ENCODE results near the gene CACNG7. TPM values are rescaled to one million over a fixed set of nuclear protein-coding genes. Genes with fewer than 3 reads are reported as not detected.

The CACNG7 gene
- total and polyA plus RNA-seq, 2 donors (not counting 3 experiments of a cell fraction or from before 2014, with no cell fraction given): 0.92 to 1.3 TPM

GRCh38 chr19:53894707-53895106, 14.4 kb upstream of the CACNG7 start:
- Histone ChIP-seq H4K20me1 (replicated peaks; ENCODE audit: control insufficient read depth, extremely low read depth, insufficient read depth, low read length) (no peaks in the 10 kb centered on the region), H3K4me1 (ENCODE audit: control insufficient read depth, extremely low read depth, insufficient read depth, low read length) (no peaks in the 10 kb centered on the region), H3K27me3 (ENCODE audit: control insufficient read depth in 2 of 2, insufficient read depth in 2 of 2, low read length in 2 of 2) (peaks cover 4 to 12% of the 10 kb centered on the region in 2 experiments), H2AFZ (ENCODE audit: low read depth, low read length) (no peak overlapping the region), H3K4me2 (ENCODE audit: insufficient read depth, low read length) (no peak overlapping the region), H3K4me3 (replicated peaks in 1 of 3; ENCODE audit: insufficient read depth in 1 of 3, low read depth in 1 of 3, low read length in 3 of 3) (no peak overlapping the region), H3K79me2 (ENCODE audit: control insufficient read depth, insufficient read depth, low read length) (no peaks in the 10 kb centered on the region), H3K36me3 (ENCODE audit: control insufficient read depth in 2 of 2, extremely low read depth in 1 of 2, insufficient read depth in 2 of 2, low read length in 2 of 2) (no peaks in the 10 kb centered on the region), H3K9ac (replicated peaks; ENCODE audit: extremely low read depth, insufficient read depth, low read length) (no peak overlapping the region), H3K9me1 (replicated peaks; ENCODE audit: control insufficient read depth, extremely low read depth, insufficient read depth, low read length) (no peaks in the 10 kb centered on the region), H3K9me3 (replicated peaks; ENCODE audit: control insufficient read depth, insufficient read depth, low read length) (no peaks in the 10 kb centered on the region), H3K27ac (ENCODE audit: insufficient read depth, low read depth, low read length) (no peak overlapping the region)
- ChIA-PET POLR2A (no interaction called here), CTCF (interaction anchor here (1.5 kb wide), 1 partner anchor 9 kb away, joined by 5 read pairs; no protein-coding TSS in a partner anchor)
- intact Hi-C loops (cut with micrococcal nuclease): no loop called here
- TF ChIP-seq POLR2A (IDR thresholded peaks at IDR 0.05; ENCODE audit: low read depth, low read length) (no peak), FOS (IDR thresholded peaks at IDR 0.05; ENCODE audit: borderline replicate concordance, insufficient read depth, low read length) (no peak), EZH2 (IDR thresholded peaks at IDR 0.05; ENCODE audit: borderline replicate concordance, low read depth, low read length, severe bottlenecking) (no peak), POLR2AphosphoS5 (IDR thresholded peaks at IDR 0.05; ENCODE audit: insufficient read depth, low read depth, low read length) (no peak), JUN (IDR thresholded peaks at IDR 0.05; ENCODE audit: borderline replicate concordance, insufficient read depth, insufficient read length, low read depth) (no peak), MAX (IDR thresholded peaks at IDR 0.05; ENCODE audit: insufficient read depth, insufficient read length) (no peak), GATA2 (IDR thresholded peaks at IDR 0.05; ENCODE audit: insufficient read depth, insufficient read length, low read depth, low read length) (no peak)
- dilution Hi-C loops (cut with MboI; ENCODE audit: extremely low pct_ligation_motif_present, low sequenced_read_pairs): no loop called here
- FAIRE-seq (no peak), DNase-seq (ENCODE audit: low read depth, low spot score) (no peak)
- no TSS peak for BruUV-seq (replicated peaks)

- no peaks in the 10 kb centered on the region for H3K36me3 ChIP-seq (ENCODE audit: control insufficient read depth in 2 of 2, extremely low read depth in 1 of 2, insufficient read depth in 2 of 2, low read length in 2 of 2)
- dilution Hi-C loops (cut with MboI; ENCODE audit: extremely low pct_ligation_motif_present, low sequenced_read_pairs): no loop called here
- H3K9me1 ChIP-seq (replicated peaks; ENCODE audit: control insufficient read depth, extremely low read depth, insufficient read depth, low read length): no peaks in the 10 kb centered on the region
- POLR2A ChIA-PET: no interaction called here
- FAIRE-seq: no peak
- no peaks in the 10 kb centered on the region for H3K4me1 ChIP-seq (ENCODE audit: control insufficient read depth, extremely low read depth, insufficient read depth, low read length)
- H3K9ac ChIP-seq (replicated peaks; ENCODE audit: extremely low read depth, insufficient read depth, low read length): no peak overlapping the region
- no peak for TF ChIP-seq MYC (IDR thresholded peaks at IDR 0.05; ENCODE audit: low read depth, low read length)
- TF ChIP-seq JUN (IDR thresholded peaks at IDR 0.05; ENCODE audit: borderline replicate concordance, insufficient read depth, insufficient read length, low read depth): no peak
- TF ChIP-seq POLR2AphosphoS5 (IDR thresholded peaks at IDR 0.05; ENCODE audit: insufficient read depth, low read depth, low read length): no peak
- no peak for TF ChIP-seq CTCF (IDR thresholded peaks at IDR 0.05; ENCODE audit: extremely low read depth in 1 of 2, insufficient read depth in 1 of 2, low read depth in 1 of 2, low read length in 2 of 2)
- TF ChIP-seq EZH2 (IDR thresholded peaks at IDR 0.05; ENCODE audit: borderline replicate concordance, low read depth, low read length, severe bottlenecking): no peak
- TF ChIP-seq POLR2A (IDR thresholded peaks at IDR 0.05; ENCODE audit: low read depth, low read length): no peak
- no peak for TF ChIP-seq FOS (IDR thresholded peaks at IDR 0.05; ENCODE audit: borderline replicate concordance, insufficient read depth, low read length)
- no peak for TF ChIP-seq MAX (IDR thresholded peaks at IDR 0.05; ENCODE audit: insufficient read depth, insufficient read length)
- TF ChIP-seq GATA2 (IDR thresholded peaks at IDR 0.05; ENCODE audit: insufficient read depth, insufficient read length, low read depth, low read length): no peak
- H3K4me3 ChIP-seq (replicated peaks in 1 of 3; ENCODE audit: insufficient read depth in 1 of 3, low read depth in 1 of 3, low read length in 3 of 3): no peak overlapping the region
- H3K27me3 ChIP-seq (ENCODE audit: control insufficient read depth in 2 of 2, insufficient read depth in 2 of 2, low read length in 2 of 2): peaks cover 4 to 12% of the 10 kb centered on the region in 2 experiments
- BruUV-seq (replicated peaks): no TSS peak
- DNase-seq (ENCODE audit: low read depth, low spot score): no peak
- H3K9me3 ChIP-seq (replicated peaks; ENCODE audit: control insufficient read depth, insufficient read depth, low read length): no peaks in the 10 kb centered on the region
- intact Hi-C loops (cut with micrococcal nuclease): no loop called here
- no peak overlapping the region for H3K27ac ChIP-seq (ENCODE audit: insufficient read depth, low read depth, low read length)
- CTCF ChIA-PET: interaction anchor here (0.6 to 2.2 kb wide), 2 partner anchors 127 to 166 kb away, joined by 3 to 8 read pairs; no protein-coding TSS in a partner anchor
- H4K20me1 ChIP-seq (replicated peaks; ENCODE audit: control insufficient read depth, extremely low read depth, insufficient read depth, low read length): no peaks in the 10 kb centered on the region
- no peaks in the 10 kb centered on the region for H3K79me2 ChIP-seq (ENCODE audit: control insufficient read depth, insufficient read depth, low read length)
- no peak overlapping the region for H2AFZ ChIP-seq (ENCODE audit: low read depth, low read length)
- H3K4me2 ChIP-seq (ENCODE audit: insufficient read depth, low read length): no peak overlapping the region
Measured at GRCh38 chr19:53896682-53897081, 12.4 kb upstream of the CACNG7 start.

Measured in endothelial cell of umbilical vein (primary cell).